Activated effector memory CD4-positive, alpha-beta T cell treated with anti-CD3 and anti-CD28 coated beads, Interleukin-2, amount 50 U/mL, for 16 hours (primary cell): ENCODE data around the gene LRIG2.

ENCODE experiments used
- DNase-seq: peaks from one replicate; pipeline ENCODE4 v3.0.0-alpha.2; 2020

LRIG2 gene

GRCh38 chr1:113178522-113178921, 105.5 kb downstream of the LRIG2 start:
- DNase-seq = no peak
